Astrocyte of the spinal cord (primary cell): ENCODE data around the gene IGFBP4.

Experiments
- DNase-seq: peaks from one replicate; pipeline ENCODE4 v3.0.0; 2011; ENCODE audit warnings: low read depth, low spot score
- H3K4me3 ChIP-seq: 2 replicates; pipeline ENCODE4 v1.5.1; 2011; ENCODE audit warnings: low read depth, mild to moderate bottlenecking, low read length, moderate library complexity
- CTCF ChIP-seq: IDR thresholded peaks from 2 replicates; pipeline ENCODE4 v1.5.1; 2012; ENCODE audit warnings: low read depth, mild to moderate bottlenecking, low read length, inconsistent platforms
- in situ Hi-C: cut with HindIII; loops from 2 replicates; pipeline ENCODE4 v1.10.0; 2017; ENCODE audit warnings: low sequenced_read_pairs

Gene IGFBP4

GRCh38 chr17:40490289-40490853, 47.1 kb downstream of the IGFBP4 start:
- peak; percentile 85 for DNase-seq
- in situ Hi-C loops = no loop called here
- no peak for TF ChIP-seq CTCF
- no peak overlapping the region for H3K4me3 ChIP-seq

- DNase-seq = no peak
- no peak for TF ChIP-seq CTCF
- no peak overlapping the region for H3K4me3 ChIP-seq
- in situ Hi-C loops = no loop called here
These were observed 47.7 kb downstream of the IGFBP4 start for GRCh38 chr17:40490982-40491381.

GRCh38 chr17:40491486-40491885, 48.2 kb downstream of the IGFBP4 start:
- in situ Hi-C loops = no loop called here
- no peak for TF ChIP-seq CTCF
- no peak overlapping the region for H3K4me3 ChIP-seq
- no peak for DNase-seq

- no peak for TF ChIP-seq CTCF
- H3K4me3 ChIP-seq = no peak overlapping the region
- in situ Hi-C loops = no loop called here
- no peak for DNase-seq
These were observed 50.4 kb downstream of the IGFBP4 start for GRCh38 chr17:40493697-40494096.

GRCh38 chr17:40495140-40495539, 51.9 kb downstream of the IGFBP4 start:
- DNase-seq = no peak
- no peak for TF ChIP-seq CTCF
- no peak overlapping the region for H3K4me3 ChIP-seq
- in situ Hi-C loops = no loop called here

GRCh38 chr17:40496170-40496569, 52.9 kb downstream of the IGFBP4 start:
- TF ChIP-seq CTCF = no peak
- H3K4me3 ChIP-seq = no peak overlapping the region
- DNase-seq = no peak
- in situ Hi-C loops = no loop called here
